T1000 (cell line): ENCODE results near the gene PAM.
"Not testable (repeated sequence)": the region's sequence is repeated elsewhere in the genome, so short reads cannot be mapped to it uniquely, and the experiment has no call there.

ENCODE experiments used
- DNase-seq: peaks from one replicate; lab custom pipeline; 2025; ENCODE audit warnings: mixed read lengths; lab: John Stamatoyannopoulos, UW

PAM gene

DNA sequence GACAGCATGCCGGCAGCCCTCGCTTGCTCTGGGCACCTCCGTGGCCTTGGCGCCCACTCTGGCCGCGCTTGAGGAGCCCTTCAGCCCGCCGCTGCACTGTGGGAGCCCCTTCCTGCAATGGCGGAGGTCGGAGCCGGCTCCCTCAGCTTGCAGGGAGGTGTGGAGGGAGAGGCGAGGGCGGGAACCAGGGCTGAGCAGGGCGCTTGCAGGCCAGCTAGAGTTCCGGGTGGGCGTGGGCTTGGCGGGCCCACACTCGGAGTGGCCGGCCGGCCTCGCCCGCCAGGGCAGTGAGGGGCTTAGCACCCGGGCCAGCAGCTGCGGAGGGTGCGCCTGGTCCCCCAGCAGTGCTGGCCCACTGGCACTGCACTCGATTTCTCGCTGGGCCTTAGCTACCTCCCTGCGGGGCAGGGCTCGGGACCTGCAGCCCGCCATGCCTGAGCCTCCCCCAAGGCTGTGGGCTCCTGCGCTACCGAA lies 3.2 kb upstream of the PAM start:
- DNase-seq: not testable (repeated sequence)

- no peak for DNase-seq
Observed at GRCh38 chr5:102753889-102754766, 977 bp upstream of the PAM start.

DNA sequence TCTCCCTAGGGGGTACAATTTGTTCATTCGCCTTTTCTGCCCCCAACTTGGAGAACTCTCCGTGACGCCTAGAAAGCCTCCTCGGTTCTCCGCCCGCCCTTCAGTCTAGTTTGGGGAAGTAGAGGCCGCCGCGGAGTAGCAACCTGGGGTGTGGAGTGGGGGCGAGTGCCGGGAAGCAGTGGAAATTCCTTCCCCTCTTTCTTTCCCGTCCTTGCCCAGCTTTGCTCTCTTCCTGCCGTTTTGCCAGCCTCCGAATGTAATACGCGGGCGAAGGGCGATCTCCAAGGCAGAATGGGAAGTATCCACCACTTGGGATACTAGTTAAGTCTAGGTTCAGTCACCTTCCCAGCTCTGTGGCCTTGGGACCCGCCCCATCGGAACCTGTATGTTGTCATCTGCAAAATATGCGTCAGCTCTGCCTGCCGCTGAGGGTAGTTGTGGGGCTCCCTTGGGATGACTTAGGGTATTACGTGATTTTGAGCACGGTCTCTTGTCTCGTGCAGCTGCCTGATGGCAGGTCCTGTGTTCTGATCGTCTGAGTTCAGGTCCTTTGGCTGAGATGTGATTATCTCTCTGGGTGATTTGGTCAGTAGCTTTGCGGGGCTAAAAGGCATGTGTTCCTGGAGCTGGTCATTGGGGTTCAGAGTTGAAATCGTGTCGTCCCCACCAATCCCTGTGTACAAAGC lies 724 bp downstream of the PAM start:
- peak; percentile 72 for DNase-seq

DNA sequence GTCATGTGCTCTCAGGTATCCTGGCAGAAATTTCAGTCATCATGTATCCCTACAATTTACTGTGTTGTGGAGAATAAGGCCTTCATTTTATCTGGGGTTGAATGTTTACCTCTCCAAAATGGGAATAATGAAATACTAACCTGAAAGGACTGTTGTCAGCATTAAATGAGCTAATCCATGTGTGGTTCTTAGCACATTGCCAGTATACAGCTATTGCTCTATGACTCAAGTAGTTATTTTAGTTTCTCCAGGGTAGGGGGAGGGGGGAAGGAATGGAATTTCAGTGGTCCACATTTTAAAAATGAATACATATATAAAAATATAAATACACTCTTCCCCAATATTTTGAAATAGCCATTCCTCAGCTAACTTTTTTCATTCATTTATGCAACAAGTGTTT lies 3.5 kb downstream of the PAM start:
- DNase-seq: no peak

- DNase-seq: no peak
Observed at GRCh38 chr5:102759289-102759688, 4.2 kb downstream of the PAM start.

- no peak for DNase-seq
Observed at GRCh38 chr5:102759700-102760099, 4.6 kb downstream of the PAM start.

- DNase-seq: no peak
Observed at GRCh38 chr5:102760815-102761214, 5.7 kb downstream of the PAM start.

DNA sequence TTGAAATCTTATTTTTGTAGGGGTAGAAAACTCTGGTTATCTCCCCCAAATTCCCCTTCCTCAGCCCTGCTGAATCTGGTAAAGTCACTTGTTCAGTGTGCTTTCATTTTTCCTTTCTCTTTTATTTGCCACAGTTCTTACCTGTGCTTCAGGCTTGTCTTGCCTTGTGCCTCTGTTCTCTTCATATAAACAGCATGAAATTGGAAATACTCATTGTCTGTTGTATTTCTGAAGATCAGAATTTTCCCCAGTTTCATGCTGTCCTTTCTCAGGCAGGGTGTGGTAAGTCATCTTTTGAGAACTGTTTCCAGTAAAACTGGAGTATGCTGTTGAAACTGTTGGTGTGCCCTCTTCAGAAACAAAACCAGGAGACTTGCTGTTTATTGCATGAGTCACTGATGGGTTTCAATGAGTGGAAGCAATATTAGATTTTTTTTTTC lies 7.0 kb downstream of the PAM start:
- DNase-seq: no peak

GRCh38 chr5:102762562-102763227 lies 7.6 kb downstream of the PAM start:
- DNase-seq: no peak

- DNase-seq: no peak
Observed at GRCh38 chr5:102763734-102764133, 8.6 kb downstream of the PAM start.

GRCh38 chr5:102764381-102765004 lies 9.4 kb downstream of the PAM start:
- no peak for DNase-seq

GRCh38 chr5:102765350-102765749 lies 10.2 kb downstream of the PAM start:
- no peak for DNase-seq

- no peak for DNase-seq
Observed at GRCh38 chr5:102766295-102767090, 11.4 kb downstream of the PAM start.

DNA sequence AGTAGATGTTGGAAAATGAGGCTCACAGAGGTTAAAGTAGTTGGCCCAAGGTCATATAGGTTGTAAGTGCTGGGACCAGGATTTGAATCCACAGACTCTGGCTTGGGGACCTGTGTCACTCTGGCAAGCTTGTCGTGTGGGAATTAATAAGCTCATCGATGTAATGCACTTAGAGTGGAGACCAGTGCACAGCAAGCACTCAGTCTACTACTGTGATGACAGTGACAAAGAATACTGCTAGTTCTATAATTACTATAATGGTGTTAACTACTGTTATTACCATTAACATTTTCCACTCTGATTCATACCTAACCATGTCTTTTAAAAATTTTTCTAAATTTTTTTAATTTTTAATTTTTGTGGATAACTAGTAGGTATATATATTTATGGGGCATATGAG lies 12.8 kb downstream of the PAM start:
- DNase-seq: no peak

GRCh38 chr5:102770803-102771202 lies 15.7 kb downstream of the PAM start:
- no peak for DNase-seq

DNA sequence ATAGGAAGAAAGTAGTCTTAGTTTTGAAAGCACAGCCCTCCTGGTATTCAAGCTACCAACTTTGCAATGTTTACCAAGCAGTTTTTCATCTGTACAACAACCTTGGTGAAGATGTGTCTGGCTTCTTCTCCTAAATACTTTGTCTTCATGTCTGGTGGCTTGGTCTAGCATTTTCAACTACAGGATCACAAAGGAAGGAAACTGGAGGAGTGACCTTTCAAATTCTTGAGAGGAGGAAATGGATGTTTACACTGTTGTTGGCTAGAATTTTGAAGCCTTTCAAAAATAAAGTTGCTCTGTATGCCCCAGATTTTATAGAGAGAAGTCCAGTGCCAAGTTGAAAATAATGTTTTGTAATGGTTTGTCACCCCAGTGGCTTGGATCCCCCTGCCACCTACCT lies 16.3 kb downstream of the PAM start:
- no peak for DNase-seq

DNA sequence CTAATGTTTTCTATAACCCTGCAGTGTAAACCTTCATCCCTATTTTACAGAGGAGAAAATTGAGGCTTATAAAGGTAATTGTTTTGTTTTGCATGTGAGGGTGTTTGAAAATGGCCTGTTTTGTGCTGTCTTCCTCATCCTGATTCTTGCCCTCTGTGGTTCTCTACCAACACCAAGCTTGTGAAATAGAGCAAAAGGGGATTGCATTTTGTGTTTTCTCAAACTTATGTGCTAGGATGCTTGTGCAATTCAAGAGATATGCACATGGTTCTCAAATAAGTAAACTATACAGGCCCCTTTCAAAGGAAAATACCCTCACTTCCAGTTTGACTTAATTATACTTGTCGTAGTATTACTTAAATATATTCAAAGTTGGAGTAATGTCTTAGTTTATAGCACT lies 17.2 kb downstream of the PAM start:
- no peak for DNase-seq

GRCh38 chr5:102773133-102773532 lies 18.0 kb downstream of the PAM start:
- no peak for DNase-seq

DNA sequence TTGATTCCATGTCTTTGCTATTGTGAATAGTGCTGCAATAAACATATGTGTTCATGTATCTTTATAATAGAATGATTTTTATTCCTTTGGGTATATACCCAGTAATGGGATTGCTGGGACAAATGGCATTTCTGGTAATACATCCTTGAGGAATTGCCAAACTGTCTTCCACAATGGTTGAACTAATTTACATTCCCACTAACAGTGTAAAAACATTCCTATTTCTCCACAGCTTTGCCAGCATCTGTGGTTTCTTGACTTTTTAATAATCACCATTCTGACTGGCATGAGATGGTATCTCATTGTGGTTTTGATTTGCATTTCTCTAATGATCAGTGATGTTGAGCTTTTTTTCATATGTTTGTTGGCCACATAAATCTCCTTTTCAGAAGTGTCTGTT lies 20.7 kb downstream of the PAM start:
- DNase-seq: not testable (repeated sequence)

GRCh38 chr5:102777099-102777498 lies 22.0 kb downstream of the PAM start:
- no peak for DNase-seq

- no peak for DNase-seq
Observed at GRCh38 chr5:102778478-102778877, 23.4 kb downstream of the PAM start.
